Right lobe of liver (tissue), 6 donors: Measurements from ENCODE around the gene ELFN1. TPM values are rescaled to one million over a fixed set of nuclear protein-coding genes. Genes with fewer than 3 reads are reported as not detected.

ENCODE experiments used
- ATAC-seq, 4 donors: fragments of 200-7000 bp; cut with Tn5 transposase; one replicate each; pipeline ENCODE4 v1.9.1; 2020; ENCODE audit warnings: mild to moderate bottlenecking in 4 of 4, moderate library complexity in 4 of 4
- DNase-seq, 3 donors: peaks; one replicate each; pipeline ENCODE4 v3.0.0-alpha.2; 2020
- H3K27ac ChIP-seq, 3 donors: fragments of 200-600 bp; one replicate each; pipeline ENCODE4 v1.8.0; 2022
- H3K27me3 ChIP-seq, 2 donors: fragments of 200-600 bp; one replicate each; pipeline ENCODE4 v1.8.0; 2022
- H3K36me3 ChIP-seq, 4 donors: fragments of 200-600 bp; sonication (generic) in 1 of 4; one replicate each; pipeline versions ENCODE4 v1.5.1 to v1.8.0; 2017 to 2022; ENCODE audit warnings: control low read depth in 1 of 4
- H3K4me1 ChIP-seq, 4 donors: fragments of 200-600 bp; sonication (generic) in 1 of 4; one replicate each; pipeline versions ENCODE4 v1.5.1 to v1.8.0; 2017 to 2022; ENCODE audit warnings: control low read depth in 1 of 4
- H3K4me3 ChIP-seq, 3 donors: fragments of 200-600 bp; one replicate each; pipeline ENCODE4 v1.8.0; 2022
- H3K9me3 ChIP-seq, 4 donors: fragments of 200-600 bp; sonication (generic) in 1 of 4; one replicate each; pipeline versions ENCODE4 v1.5.1 to v1.8.0; 2017 to 2022; ENCODE audit warnings: control low read depth in 1 of 4
- CTCF ChIP-seq, 4 donors: fragments of 200-600 bp in 3 of 4; fragments of 450-650 bp in 1 of 4; IDR thresholded peaks; one replicate each; pipeline versions ENCODE4 v1.5.1 to v1.8.0; 2016 to 2022; ENCODE audit warnings: antibody characterized with exemption in 4 of 4, mild to moderate bottlenecking in 2 of 4
- POLR2A ChIP-seq: fragments of 450-650 bp; IDR thresholded peaks from one replicate; pipeline ENCODE4 v1.6.1; 2017; ENCODE audit warnings: antibody characterized with exemption, mild to moderate bottlenecking
- WGBS: methylation state at CpG from one replicate; pipeline ENCODE4 v1.1.6; 2018; ENCODE audit warnings: low coverage, low lambda C conversion rate; ENCODE audit not compliant: insufficient coverage; ENCODE audit errors: missing lambda C conversion rate; 5-methylcytosine and 5-hydroxymethylcytosine counted together
- intact Hi-C, 2 donors: fragments of 100-400 bp; cut with DNase I; formaldehyde crosslinking; loops; one replicate each; pipeline versions ENCODE4 v1.11.2 to v1.14.1; 2022
- total RNA-seq, 6 experiments: library from RNA; depleted of rRNA in 2 of 6; stranded (reverse); fragments of >200 nt in 2 of 6; fragmentation: NEBNext Ultra II Directional in 3 of 6; extraction: Animal tissue kit (Norgen Biotek cat#: 25700) in 3 of 6; gene quantifications; one replicate each; pipeline versions ENCODE4 v1.1.0 to v1.2.4, GENCODE V29; 2016 to 2023
- donor health status: DM: no; HTN: yes; CAD: no.
- donor health status: DM: no; HTN: no; CAD: no.
- donor health status: DM: no; HTN: no; CAD: no.
- donor health status: DM: no; HTN: yes; CAD: no.
- donor health status: DM: no; HTN: yes; CAD: no.

ELFN1 gene
- total RNA-seq, 6 experiments from 2014 or later, result 5.4 to 13.0 (median 7.5) TPM

- Histone ChIP-seq H3K27ac (no peak overlapping the region), H3K4me3 (no peak overlapping the region), H3K36me3 (no peaks in the 10 kb centered on the region), H3K4me1 (peaks cover 0 to 23% (median 4%) of the 10 kb centered on the region in 4 donors), H3K27me3 (no peaks in the 10 kb centered on the region), H3K9me3 (no peaks in the 10 kb centered on the region)
- ATAC-seq (no peak), DNase-seq (peak in 2 of 3 donors; percentile 33 to 42)
- TF ChIP-seq CTCF (IDR thresholded peaks at IDR 0.05) (no peak), POLR2A (no peak)
- intact Hi-C loops, result no loop called here
- WGBS, result 67% methylated on average over 10 of the region's 13 CpGs
Observed at GRCh38 chr7:1662767-1663166, 7.3 kb upstream of the ELFN1 start.

- WGBS, result 64% methylated on average over 6 of the region's 11 CpGs
- H3K27me3 ChIP-seq, result no peaks in the 10 kb centered on the region
Observed at GRCh38 chr7:1663223-1663622, 6.9 kb upstream of the ELFN1 start.

GRCh38 chr7:1663857-1664651 lies 6.0 kb upstream of the ELFN1 start:
- intact Hi-C loops, result no loop called here
- ATAC-seq, result no peak

More at GRCh38 chr7:1663223-1663622, 6.9 kb upstream of the ELFN1 start:
- TF ChIP-seq CTCF (IDR thresholded peaks at IDR 0.05), result no peak
- TF ChIP-seq POLR2A, result no peak
- H3K27ac ChIP-seq, result no peak overlapping the region
- peak in 2 of 3 donors; percentile 44 to 45 for DNase-seq
- H3K9me3 ChIP-seq, result no peaks in the 10 kb centered on the region
- no peaks in the 10 kb centered on the region for H3K36me3 ChIP-seq
- intact Hi-C loops, result no loop called here
- peaks cover 0 to 28% (median 5%) of the 10 kb centered on the region in 4 donors for H3K4me1 ChIP-seq
- no peak for ATAC-seq
- no peak overlapping the region for H3K4me3 ChIP-seq

More at GRCh38 chr7:1663857-1664651, 6.0 kb upstream of the ELFN1 start:
- H3K9me3 ChIP-seq, result no peaks in the 10 kb centered on the region
- no peak overlapping the region for H3K27ac ChIP-seq
- TF ChIP-seq POLR2A (no peak), CTCF (IDR thresholded peaks at IDR 0.05) (no peak)
- peak overlapping the region; percentile 57 to 70 (median 66) for H3K4me3 ChIP-seq
- no peaks in the 10 kb centered on the region for H3K27me3 ChIP-seq
- H3K4me1 ChIP-seq, result peaks cover 0 to 35% (median 9%) of the 10 kb centered on the region in 4 donors
- H3K36me3 ChIP-seq, result no peaks in the 10 kb centered on the region
- peak in 2 of 3 donors; percentile 40 to 62 for DNase-seq
- 13% methylated on average over 10 of the region's 56 CpGs for WGBS
